Posterior cingulate gyrus (tissue), 11 donors: ENCODE measurements around the gene OPN4.

Source experiments
- DNase-seq, 10 donors: peaks; one replicate each; pipeline versions ENCODE4 v3.0.0 to v3.0.0-alpha.2; 2020 to 2021; ENCODE audit warnings: mixed read lengths in 3 of 10
- intact Hi-C: fragments of 100-400 bp; cut with DNase I; formaldehyde crosslinking; loops from one replicate; pipeline ENCODE4 v1.15.1; 2023

Gene OPN4

DNA sequence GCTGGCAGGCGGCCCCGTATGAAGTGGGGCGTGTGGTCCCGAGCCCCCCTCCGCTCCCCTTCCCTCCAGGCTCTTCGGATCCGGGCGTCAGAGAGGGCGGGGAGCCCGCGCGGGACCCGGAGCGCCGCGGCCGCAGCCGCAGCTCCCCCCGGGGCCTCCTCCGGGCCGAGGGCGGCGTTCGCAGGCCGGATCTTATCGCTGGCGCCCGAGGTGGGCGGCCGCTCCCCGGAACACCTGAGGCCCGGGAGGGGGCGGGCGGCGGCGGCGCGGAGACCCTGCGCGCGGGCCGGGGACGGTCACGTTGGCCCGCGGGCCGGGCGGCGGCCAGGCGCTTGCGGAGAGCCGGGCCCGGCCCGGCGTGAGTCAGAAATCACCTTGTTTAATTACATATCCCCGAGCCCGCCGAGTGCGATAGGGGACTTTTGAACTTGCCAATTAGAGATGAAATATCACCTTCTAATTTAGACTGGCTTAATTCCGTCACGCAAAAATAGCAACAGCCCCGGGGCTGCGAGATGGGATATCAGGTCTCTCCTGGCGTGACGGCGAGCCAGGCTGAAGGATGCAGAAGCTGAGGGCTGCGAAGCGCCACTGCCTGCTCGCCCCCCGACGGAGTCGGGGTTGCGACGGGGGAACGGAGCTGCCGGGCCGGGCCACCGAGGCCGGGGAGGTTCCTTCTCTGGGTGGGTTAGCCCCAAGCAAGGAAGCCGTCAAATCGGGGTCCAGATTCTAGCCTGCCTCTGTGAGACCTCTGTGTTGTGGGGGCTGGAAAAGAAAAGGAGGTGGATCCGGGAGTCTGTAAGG is 57.4 kb downstream of the OPN4 start:
- DNase-seq: peak in 5 of 10 donors; percentile 32 to 87 (median 34)
- intact Hi-C loops: loop anchor here (1.0 kb wide), 2 partner anchors 45 to 188 kb away; partner anchors contain the start of gene BMPR1A

DNA sequence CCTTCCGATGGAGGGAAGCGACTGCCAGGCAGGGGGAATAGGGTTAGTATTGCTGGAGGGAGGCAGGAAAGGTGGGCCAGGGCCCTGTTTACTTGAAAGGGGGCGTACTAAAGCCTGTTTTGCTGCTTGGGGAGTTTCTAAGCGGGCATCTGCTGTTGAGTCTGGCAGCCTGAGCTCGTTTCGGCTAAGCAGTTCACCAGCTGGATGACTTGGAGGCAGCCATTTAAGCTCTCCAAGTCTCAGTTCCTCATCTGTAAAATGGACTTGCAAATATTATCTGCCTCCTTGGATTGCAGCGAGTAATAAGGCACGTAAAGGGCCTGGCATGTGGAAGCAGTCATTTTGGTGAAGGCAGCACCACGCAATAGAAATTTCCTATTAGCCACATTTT is 58.0 kb downstream of the OPN4 start:
- DNase-seq: no peak

DNA sequence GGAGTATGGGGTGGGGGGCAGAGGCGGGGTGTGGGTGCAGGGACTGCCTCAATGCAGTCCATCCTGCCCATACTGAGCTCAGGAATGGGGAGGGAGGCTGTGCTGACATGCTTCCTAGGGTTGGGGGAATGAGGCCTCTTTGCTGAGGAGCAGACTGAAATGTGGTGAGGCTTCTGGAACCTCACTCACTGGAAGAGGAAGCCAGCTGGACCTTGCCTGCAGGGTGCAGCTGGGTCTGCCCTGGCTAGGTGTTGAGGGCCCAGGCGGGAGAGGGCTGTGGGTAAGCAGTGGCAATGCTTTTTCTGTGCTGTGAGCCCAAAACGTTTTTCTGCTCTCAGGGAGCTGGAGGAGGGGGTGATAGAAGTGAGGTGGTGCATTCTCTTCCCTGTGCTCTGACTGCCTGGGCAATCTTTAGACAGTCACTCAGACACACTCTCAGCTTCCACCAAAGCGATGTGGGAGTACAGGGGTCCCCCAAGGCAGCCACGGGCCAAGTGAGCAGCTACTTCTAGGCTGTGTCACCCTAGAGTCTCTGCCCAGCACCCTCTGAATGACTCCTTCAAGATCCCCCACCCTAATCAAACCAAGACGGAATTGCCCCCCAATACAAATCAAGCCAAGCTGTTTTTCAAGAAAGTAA is 60.9 kb downstream of the OPN4 start:
- intact Hi-C loops: no loop called here
- peak in 1 of 10 donors; percentile 30 for DNase-seq

More for the DNA sequence above, 58.0 kb downstream of the OPN4 start:
- intact Hi-C loops: no loop called here

DNA sequence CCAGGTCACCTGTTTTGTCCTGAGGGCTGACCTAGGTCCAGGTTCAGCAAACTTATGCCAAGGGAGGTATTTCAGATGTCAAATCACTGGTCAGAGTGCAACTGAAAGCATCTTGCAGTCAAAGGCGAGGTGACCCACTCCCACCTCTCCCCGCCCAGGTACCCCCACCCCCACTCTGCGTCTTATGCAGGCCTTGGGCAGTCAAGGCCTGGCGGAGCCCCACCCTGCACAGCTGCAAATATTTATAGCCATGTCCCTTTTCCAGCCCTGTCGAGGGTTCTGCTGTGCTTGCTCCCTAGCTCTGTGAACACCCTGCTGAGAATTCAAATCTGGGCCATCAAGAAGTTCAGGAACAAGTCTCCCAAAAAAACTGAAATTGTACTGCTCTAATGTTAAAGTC is 61.5 kb downstream of the OPN4 start:
- no peak for DNase-seq
- intact Hi-C loops: no loop called here
